MCF 10A (cell line): ENCODE results near the gene OR6B2. TPM values are rescaled to one million over a fixed set of nuclear protein-coding genes. Genes with fewer than 3 reads are reported as not detected.
"Not testable (repeated sequence)": the region's sequence is repeated elsewhere in the genome, so short reads cannot be mapped to it uniquely, and the experiment has no call there.

Source experiments
- BruUV-seq: library from RNA; stranded (reverse); fragments of 400-500 nt; replicated peaks from 2 replicates; lab custom pipeline; 2021; lab: Mats Ljungman, UMichigan
- CTCF ChIA-PET: fragments of 300-600 bp; sonication (Branson Sonifier 250); formaldehyde crosslinking; extraction: SDS; loops from one replicate; lab custom pipeline; 2021; ENCODE audit warnings: antibody characterized with exemption, inconsistent platforms; lab: Yijun Ruan, JAX
- POLR2A ChIA-PET: fragments of 300-600, 350-650 bp; sonication (Branson Sonifier 250); formaldehyde crosslinking; extraction: SDS; loops from one replicate; lab custom pipeline; 2020; ENCODE audit warnings: antibody characterized with exemption, inconsistent platforms; lab: Yijun Ruan, JAX
- DNase-seq: peaks from one replicate; pipeline ENCODE4 v3.0.0-alpha.2; 2018; ENCODE audit not compliant: unreplicated experiment
- H3K27ac Mint-ChIP-seq: one replicate; pipeline ENCODE4 v1.8.0; 2022; ENCODE audit warnings: mild to moderate bottlenecking, low read depth, mixed read lengths; ENCODE audit not compliant: unreplicated experiment
- H3K27me3 Mint-ChIP-seq: one replicate; pipeline ENCODE4 v1.8.0; 2022; ENCODE audit warnings: mixed read lengths; ENCODE audit not compliant: insufficient read depth, unreplicated experiment
- H3K36me3 Mint-ChIP-seq: one replicate; pipeline ENCODE4 v1.8.0; 2022; ENCODE audit warnings: mild to moderate bottlenecking, moderate library complexity, mixed read lengths; ENCODE audit not compliant: insufficient read depth, unreplicated experiment
- H3K4me1 Mint-ChIP-seq: one replicate; pipeline ENCODE4 v1.8.0; 2022; ENCODE audit warnings: mixed read lengths; ENCODE audit not compliant: insufficient read depth, unreplicated experiment
- H3K4me3 Mint-ChIP-seq: one replicate; pipeline ENCODE4 v1.8.0; 2022; ENCODE audit warnings: mild to moderate bottlenecking, moderate library complexity, mixed read lengths; ENCODE audit not compliant: unreplicated experiment
- H3K9me3 Mint-ChIP-seq: one replicate; pipeline ENCODE4 v1.8.0; 2022; ENCODE audit warnings: mixed read lengths; ENCODE audit not compliant: unreplicated experiment
- intact Hi-C: fragments of 100-400 bp; cut with micrococcal nuclease; formaldehyde crosslinking; loops from 2 replicates; pipeline ENCODE4 v1.14.1; 2022
- total RNA-seq: library from RNA; stranded (reverse); gene quantifications from 2 replicates; pipeline ENCODE4 v1.2.3, GENCODE V29; 2022
- TF ChIP-seq, protein P1 (sequence below): fragments of 200-600 bp; IDR thresholded peaks from one replicate; pipeline ENCODE4 v1.8.0; 2022; ENCODE audit warnings: antibody characterized with exemption, mild to moderate bottlenecking; ENCODE audit not compliant: unreplicated experiment

The OR6B2 gene
- total RNA-seq, 1 experiment from 2014 or later: not detected

- Mint-ChIP-seq H3K27me3 (peaks cover 89% of the 10 kb centered on the region), H3K9me3 (no peaks in the 10 kb centered on the region), H3K36me3 (no peaks in the 10 kb centered on the region), H3K27ac (no peak overlapping the region), H3K4me3 (no peak overlapping the region), H3K4me1 (peaks cover 4% of the 10 kb centered on the region)
- CTCF ChIA-PET: interaction anchor here (0.6 to 1.5 kb wide), 2 partner anchors 13 to 21 kb away, joined by 3 to 5 read pairs; no protein-coding TSS in a partner anchor
- POLR2A ChIA-PET: no interaction called here
- intact Hi-C loops: no loop called here
- BruUV-seq: no TSS peak
- DNase-seq: no peak
- TF ChIP-seq, protein P1, sequence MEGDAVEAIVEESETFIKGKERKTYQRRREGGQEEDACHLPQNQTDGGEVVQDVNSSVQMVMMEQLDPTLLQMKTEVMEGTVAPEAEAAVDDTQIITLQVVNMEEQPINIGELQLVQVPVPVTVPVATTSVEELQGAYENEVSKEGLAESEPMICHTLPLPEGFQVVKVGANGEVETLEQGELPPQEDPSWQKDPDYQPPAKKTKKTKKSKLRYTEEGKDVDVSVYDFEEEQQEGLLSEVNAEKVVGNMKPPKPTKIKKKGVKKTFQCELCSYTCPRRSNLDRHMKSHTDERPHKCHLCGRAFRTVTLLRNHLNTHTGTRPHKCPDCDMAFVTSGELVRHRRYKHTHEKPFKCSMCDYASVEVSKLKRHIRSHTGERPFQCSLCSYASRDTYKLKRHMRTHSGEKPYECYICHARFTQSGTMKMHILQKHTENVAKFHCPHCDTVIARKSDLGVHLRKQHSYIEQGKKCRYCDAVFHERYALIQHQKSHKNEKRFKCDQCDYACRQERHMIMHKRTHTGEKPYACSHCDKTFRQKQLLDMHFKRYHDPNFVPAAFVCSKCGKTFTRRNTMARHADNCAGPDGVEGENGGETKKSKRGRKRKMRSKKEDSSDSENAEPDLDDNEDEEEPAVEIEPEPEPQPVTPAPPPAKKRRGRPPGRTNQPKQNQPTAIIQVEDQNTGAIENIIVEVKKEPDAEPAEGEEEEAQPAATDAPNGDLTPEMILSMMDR: no peak
Observed at GRCh38 chr2:240048237-240048636, 18.0 kb upstream of the OR6B2 start.

- DNase-seq: no peak
- POLR2A ChIA-PET: no interaction called here
- H3K36me3 Mint-ChIP-seq: no peaks in the 10 kb centered on the region
- intact Hi-C loops: no loop called here
- TF ChIP-seq, protein P1: no peak
- H3K9me3 Mint-ChIP-seq: no peaks in the 10 kb centered on the region
- H3K4me1 Mint-ChIP-seq: peaks cover 4% of the 10 kb centered on the region
- no peak overlapping the region for H3K27ac Mint-ChIP-seq
- H3K27me3 Mint-ChIP-seq: peaks cover 70% of the 10 kb centered on the region
- no peak overlapping the region for H3K4me3 Mint-ChIP-seq
- BruUV-seq: no TSS peak
- CTCF ChIA-PET: interaction anchor here (1.1 to 1.5 kb wide), 2 partner anchors 14 to 16 kb away, joined by 4 to 9 read pairs; no protein-coding TSS in a partner anchor
Observed at GRCh38 chr2:240045098-240045497, 14.9 kb upstream of the OR6B2 start.

GRCh38 chr2:240044096-240044495 is 13.9 kb upstream of the OR6B2 start:
- BruUV-seq, H3K4me3 Mint-ChIP-seq, H3K36me3 Mint-ChIP-seq, H3K27ac Mint-ChIP-seq, H3K9me3 Mint-ChIP-seq, H3K4me1 Mint-ChIP-seq, DNase-seq, intact Hi-C loops: not testable (repeated sequence)
- POLR2A ChIA-PET: interaction anchor here (0.5 to 1.0 kb wide), 2 partner anchors 8 to 950 kb away, joined by 3 to 6 read pairs; no protein-coding TSS in a partner anchor
- peaks cover 66% of the 10 kb centered on the region for H3K27me3 Mint-ChIP-seq
- CTCF ChIA-PET: interaction anchor here (0.7 to 1.5 kb wide), 4 partner anchors 17 to 183 kb away, joined by 3 to 9 read pairs (median 6); no protein-coding TSS in a partner anchor

DNA sequence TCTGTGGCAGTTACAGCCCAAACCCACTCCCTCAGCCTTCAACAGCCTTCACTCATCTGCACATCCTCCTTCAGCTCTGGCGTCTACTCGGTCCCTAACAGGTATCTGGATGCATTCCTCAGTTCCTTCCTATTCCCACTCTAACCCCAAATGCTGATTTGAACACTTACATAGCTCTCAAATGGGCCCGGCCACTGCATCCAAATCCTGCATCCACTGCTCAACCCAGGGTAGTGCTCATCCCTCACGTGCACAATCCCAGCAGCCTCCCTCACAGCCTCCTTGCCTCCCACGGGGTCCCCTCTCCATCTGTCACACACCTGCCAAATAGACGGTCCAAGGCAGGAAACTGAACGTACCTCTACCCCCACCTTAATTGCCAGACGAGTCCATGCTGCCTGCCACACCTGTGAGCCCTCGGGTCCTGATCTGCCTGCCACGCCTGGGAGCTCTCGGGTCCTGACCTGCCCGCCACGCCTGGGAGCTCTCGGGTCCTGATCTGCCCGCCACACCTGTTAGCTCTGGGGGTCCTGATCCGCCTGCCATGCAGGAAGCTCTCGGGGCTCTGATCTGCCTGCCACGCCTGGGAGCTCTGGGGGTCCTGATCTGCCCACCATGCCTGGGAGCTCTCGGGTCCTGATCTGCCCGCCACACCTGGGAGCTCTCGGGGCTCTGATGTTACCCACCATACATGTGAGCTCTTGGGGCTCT is 13.2 kb upstream of the OR6B2 start:
- TF ChIP-seq, protein P1: no peak
- ChIA-PET POLR2A (interaction anchor here (1.0 kb wide), 1 partner anchor 9 kb away, joined by 6 read pairs; no protein-coding TSS in a partner anchor), CTCF (interaction anchor here (0.6 to 1.5 kb wide), 5 partner anchors 22 to 184 kb away, joined by 3 to 8 read pairs (median 3); no protein-coding TSS in a partner anchor)
- Mint-ChIP-seq H3K4me1 (peaks cover 4% of the 10 kb centered on the region), H3K4me3 (no peak overlapping the region), H3K27ac (no peak overlapping the region), H3K9me3 (no peaks in the 10 kb centered on the region), H3K36me3 (no peaks in the 10 kb centered on the region), H3K27me3 (peaks cover 60% of the 10 kb centered on the region)
- no TSS peak for BruUV-seq
- no peak for DNase-seq
- intact Hi-C loops: no loop called here
